Osteocyte (in vitro differentiated cells): Measurements from ENCODE around the gene HOXD12. TPM values are rescaled to one million over a fixed set of nuclear protein-coding genes. Genes with fewer than 3 reads are reported as not detected.
A peak's percentile ranks its signal among the peaks of the same experiment; 100 is the strongest.

Experiments used
- DNase-seq: peaks from one replicate; pipeline ENCODE4 v3.0.0; 2021; ENCODE audit warnings: mixed read lengths; ENCODE audit not compliant: unreplicated experiment; ENCODE audit errors: extremely low spot score
- H3K27ac Mint-ChIP-seq: one replicate; pipeline ENCODE4 v1.8.0; 2021; ENCODE audit warnings: mild to moderate bottlenecking, mixed read lengths; ENCODE audit not compliant: unreplicated experiment
- H3K27me3 Mint-ChIP-seq: one replicate; pipeline ENCODE4 v1.8.0; 2021; ENCODE audit warnings: mixed read lengths; ENCODE audit not compliant: unreplicated experiment
- H3K36me3 Mint-ChIP-seq: one replicate; pipeline ENCODE4 v1.8.0; 2021; ENCODE audit warnings: mixed read lengths; ENCODE audit not compliant: unreplicated experiment
- H3K4me1 Mint-ChIP-seq: one replicate; pipeline ENCODE4 v1.8.0; 2021; ENCODE audit warnings: mixed read lengths; ENCODE audit not compliant: unreplicated experiment
- H3K4me3 Mint-ChIP-seq: one replicate; pipeline ENCODE4 v1.8.0; 2021; ENCODE audit warnings: mild to moderate bottlenecking, moderate library complexity, mixed read lengths; ENCODE audit not compliant: unreplicated experiment
- H3K9me3 Mint-ChIP-seq: one replicate; pipeline ENCODE4 v1.8.0; 2021; ENCODE audit warnings: mixed read lengths; ENCODE audit not compliant: unreplicated experiment
- CTCF ChIP-seq: fragments of 200-600 bp; sonication (generic); IDR thresholded peaks from 2 replicates; pipeline ENCODE4 v1.5.0; 2021; ENCODE audit warnings: antibody characterized with exemption, mild to moderate bottlenecking, moderate library complexity
- total RNA-seq: library from RNA; stranded (reverse); gene quantifications from 2 replicates; pipeline ENCODE4 v1.2.1, GENCODE V29; 2021

The HOXD12 gene
- total RNA-seq, 1 donor from 2014 or later: not detected

- Mint-ChIP-seq H3K36me3 (no peaks in the 10 kb centered on the region), H3K9me3 (no peaks in the 10 kb centered on the region), H3K27ac (no peak overlapping the region), H3K4me1 (peaks cover 18% of the 10 kb centered on the region), H3K4me3 (no peak overlapping the region), H3K27me3 (peaks cover 82% of the 10 kb centered on the region)
- DNase-seq: no peak
- TF ChIP-seq CTCF: no peak
Observed at GRCh38 chr2:176078541-176079284, 20.9 kb upstream of the HOXD12 start.

GRCh38 chr2:176079285-176079830 lies 20.2 kb upstream of the HOXD12 start:
- H3K4me1 Mint-ChIP-seq: peaks cover 19% of the 10 kb centered on the region
- H3K4me3 Mint-ChIP-seq: peak overlapping the region; percentile 27
- no peaks in the 10 kb centered on the region for H3K9me3 Mint-ChIP-seq
- H3K36me3 Mint-ChIP-seq: no peaks in the 10 kb centered on the region
- peaks cover 85% of the 10 kb centered on the region for H3K27me3 Mint-ChIP-seq
- no peak overlapping the region for H3K27ac Mint-ChIP-seq
- DNase-seq: no peak
- no peak for TF ChIP-seq CTCF

GRCh38 chr2:176079831-176080539 lies 19.6 kb upstream of the HOXD12 start:
- H3K36me3 Mint-ChIP-seq: no peaks in the 10 kb centered on the region
- peaks cover 85% of the 10 kb centered on the region for H3K27me3 Mint-ChIP-seq
- no peak overlapping the region for H3K27ac Mint-ChIP-seq
- peak; percentile 68 for TF ChIP-seq CTCF
- no peak for DNase-seq
- peak overlapping the region; percentile 27 for H3K4me3 Mint-ChIP-seq
- peaks cover 24% of the 10 kb centered on the region for H3K4me1 Mint-ChIP-seq
- H3K9me3 Mint-ChIP-seq: no peaks in the 10 kb centered on the region

GRCh38 chr2:176080540-176081375 lies 18.8 kb upstream of the HOXD12 start:
- H3K9me3 Mint-ChIP-seq: no peaks in the 10 kb centered on the region
- no peak overlapping the region for H3K27ac Mint-ChIP-seq
- H3K4me3 Mint-ChIP-seq: peak overlapping the region; percentile 8
- H3K4me1 Mint-ChIP-seq: peaks cover 24% of the 10 kb centered on the region
- no peaks in the 10 kb centered on the region for H3K36me3 Mint-ChIP-seq
- TF ChIP-seq CTCF: no peak
- H3K27me3 Mint-ChIP-seq: peaks cover 85% of the 10 kb centered on the region
- DNase-seq: no peak
